Adrenal gland (tissue), 5 donors: ENCODE data around the gene LRRC28.

Experiments used
- CTCF ChIP-seq, 6 experiments: fragments of 450-650 bp in 4 of 6; fragments of 200-600 bp in 2 of 6; sonication (generic) in 1 of 6; IDR thresholded peaks; 1 replicate in 5 of 6; 2 replicates in 1 of 6; pipeline versions ENCODE4 v1.5.1 to v1.8.0; 2016 to 2021; ENCODE audit warnings: antibody characterized with exemption in 6 of 6, mild to moderate bottlenecking in 2 of 6, moderate library complexity in 1 of 6
- POLR2A ChIP-seq, 2 donors: fragments of 450-650 bp; IDR thresholded peaks; one replicate each; pipeline ENCODE4 v1.6.1; 2017; ENCODE audit warnings: antibody characterized with exemption in 2 of 2, mild to moderate bottlenecking in 2 of 2, moderate library complexity in 1 of 2
- donor health status: DM: no; HTN: no; CAD: no.

GRCh38 chr15:99361545-99362185, 110.4 kb downstream of the LRRC28 start:
- TF ChIP-seq CTCF (IDR thresholded peaks at IDR 0.05) (peak in 2 of 6 experiments; percentile 28 to 35), POLR2A (IDR thresholded peaks at IDR 0.05) (no peak)
